HG03097 (cell line): ENCODE data around the gene HEPHL1.
"Not testable (repeated sequence)": the region's sequence is repeated elsewhere in the genome, so short reads cannot be mapped to it uniquely, and the experiment has no call there.

Experiments
- ATAC-seq: cut with Tn5 transposase; IDR thresholded peaks from one replicate; pipeline ENCODE4 v1.9.1; 2021; ENCODE audit not compliant: unreplicated experiment, low FRiP score

The HEPHL1 gene, protein sequence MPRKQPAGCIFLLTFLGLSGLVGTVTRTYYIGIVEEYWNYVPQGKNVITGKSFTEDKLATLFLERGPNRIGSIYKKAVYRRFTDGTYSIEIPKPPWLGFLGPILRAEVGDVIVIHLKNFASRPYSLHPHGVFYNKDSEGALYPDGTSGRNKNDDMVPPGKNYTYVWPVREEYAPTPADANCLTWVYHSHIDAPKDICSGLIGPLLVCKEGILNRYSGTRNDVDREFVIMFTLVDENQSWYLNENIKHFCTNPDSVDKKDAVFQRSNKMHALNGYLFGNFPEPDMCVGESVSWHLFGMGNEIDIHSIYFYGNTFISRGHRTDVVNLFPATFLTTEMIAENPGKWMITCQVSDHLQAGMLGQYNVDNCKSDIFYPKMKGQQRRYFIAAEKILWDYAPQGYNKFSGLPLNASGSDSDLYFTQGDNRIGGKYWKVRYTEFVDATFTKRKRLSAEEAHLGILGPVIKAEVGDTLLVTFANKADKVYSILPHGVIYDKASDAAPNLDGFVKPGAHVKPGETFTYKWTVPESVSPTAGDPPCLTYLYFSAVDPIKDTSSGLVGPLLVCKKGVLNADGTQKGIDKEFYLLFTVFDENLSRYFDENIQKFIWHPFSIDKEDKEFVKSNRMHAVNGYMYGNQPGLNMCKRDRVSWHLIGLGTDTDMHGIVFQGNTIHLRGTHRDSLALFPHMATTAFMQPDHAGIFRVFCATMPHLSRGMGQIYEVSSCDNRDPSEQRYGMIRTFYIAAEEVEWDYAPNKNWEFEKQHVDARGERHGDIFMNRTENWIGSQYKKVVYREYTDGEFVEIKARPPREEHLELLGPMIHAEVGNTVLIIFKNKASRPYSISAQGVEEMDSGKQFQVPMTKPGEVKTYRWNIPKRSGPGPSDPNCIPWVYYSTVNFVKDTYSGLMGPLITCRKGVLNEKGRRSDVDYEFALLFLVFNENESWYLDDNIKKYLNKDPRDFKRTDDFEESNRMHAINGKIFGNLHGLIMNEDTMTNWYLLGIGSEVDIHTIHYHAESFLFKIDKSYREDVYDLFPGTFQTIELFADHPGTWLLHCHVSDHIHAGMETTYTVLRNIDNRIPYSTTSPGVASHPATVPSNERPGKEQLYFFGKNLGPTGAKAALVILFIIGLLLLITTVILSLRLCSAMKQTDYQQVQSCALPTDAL

DNA sequence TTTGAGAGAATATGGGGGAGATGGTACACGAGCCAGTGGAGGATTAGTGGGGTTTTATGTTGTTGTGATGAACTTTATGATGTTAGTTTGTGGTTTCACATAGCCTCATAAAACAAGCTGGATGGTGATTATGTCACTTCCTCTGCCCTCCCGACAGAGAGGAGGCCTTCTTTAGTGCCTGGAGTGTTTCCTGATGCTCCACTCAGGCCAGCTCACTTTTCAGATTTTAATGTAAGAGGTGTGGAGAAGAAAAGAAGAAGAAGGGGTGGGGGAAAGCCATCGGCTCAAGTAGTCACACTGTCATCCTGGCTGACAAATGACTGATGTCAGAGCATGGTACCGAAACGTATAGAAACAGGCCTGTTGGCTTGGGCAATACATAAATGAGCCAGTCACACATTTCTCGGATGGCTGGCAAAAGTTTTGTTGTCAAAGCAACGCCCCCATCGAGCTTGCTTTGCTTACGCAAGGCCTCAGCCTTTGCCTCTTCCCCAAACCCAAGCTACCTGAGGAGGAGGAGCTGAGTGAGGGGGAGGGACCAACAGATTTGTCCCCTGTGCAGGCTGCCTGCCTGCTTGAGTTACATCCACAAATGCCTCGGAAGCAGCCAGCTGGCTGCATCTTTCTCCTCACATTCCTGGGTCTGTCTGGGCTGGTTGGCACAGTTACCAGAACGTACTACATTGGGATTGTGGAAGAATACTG lies at the start of gene HEPHL1:
Gene HEPHL1, plus strand, starts transcription at position 578 of the 705 bp plus-strand sequence. Its CDS starts 15 bp downstream, at position 593.
- no peak for ATAC-seq

DNA sequence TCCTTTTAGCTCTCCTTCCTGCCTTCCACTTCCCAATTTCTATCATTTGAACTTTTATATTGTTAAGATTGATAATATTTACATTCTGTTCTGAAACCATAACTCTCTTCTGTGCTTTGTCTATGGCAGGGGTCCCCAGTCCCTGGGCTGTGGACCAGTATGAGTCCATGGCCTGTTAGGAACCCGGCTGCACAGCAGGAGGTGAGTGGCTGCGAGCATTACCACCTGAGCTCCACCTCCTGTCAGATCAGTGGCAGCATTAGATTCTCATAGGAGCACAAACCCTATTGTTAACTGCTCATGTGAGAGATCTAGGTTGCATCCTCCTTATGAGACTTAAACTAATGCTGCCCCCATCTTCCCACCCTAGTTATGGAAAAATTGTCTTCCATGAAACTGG lies 48.4 kb upstream of the HEPHL1 start:
- no peak for ATAC-seq

DNA sequence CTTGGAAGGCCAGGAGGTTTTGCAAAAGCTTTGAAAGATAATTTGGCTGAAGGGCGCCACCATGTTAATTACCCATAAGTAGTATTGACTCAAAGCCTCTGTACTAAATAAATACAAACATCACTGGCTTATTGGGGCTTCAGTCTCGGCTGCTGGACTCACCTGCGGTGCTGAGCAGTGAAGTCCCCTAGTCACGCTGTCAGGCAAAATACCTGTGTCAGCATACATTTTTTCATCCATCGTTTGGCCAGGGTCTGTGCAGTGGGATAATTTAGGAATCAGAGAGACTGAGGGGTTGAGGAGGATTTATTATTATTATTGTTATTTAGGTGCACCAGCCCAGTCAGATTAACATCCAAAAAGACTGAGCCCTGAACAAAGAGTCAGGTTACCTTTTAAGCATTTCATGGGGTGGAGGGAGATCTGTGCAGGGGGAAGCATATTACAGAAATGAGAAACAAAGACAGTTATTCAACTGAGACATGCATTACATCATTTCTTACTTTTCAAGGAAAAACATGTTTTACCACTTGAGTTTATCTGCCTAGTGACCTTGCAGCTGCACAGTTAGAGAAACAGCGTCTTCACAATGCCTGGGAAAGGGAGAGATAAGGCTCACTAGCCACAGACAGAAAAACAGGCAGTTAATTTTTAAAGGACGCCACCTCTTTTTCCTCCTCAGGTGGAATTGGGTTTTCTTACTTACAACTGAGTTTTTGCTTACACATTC lies 47.7 kb upstream of the HEPHL1 start:
- not testable (repeated sequence) for ATAC-seq

DNA sequence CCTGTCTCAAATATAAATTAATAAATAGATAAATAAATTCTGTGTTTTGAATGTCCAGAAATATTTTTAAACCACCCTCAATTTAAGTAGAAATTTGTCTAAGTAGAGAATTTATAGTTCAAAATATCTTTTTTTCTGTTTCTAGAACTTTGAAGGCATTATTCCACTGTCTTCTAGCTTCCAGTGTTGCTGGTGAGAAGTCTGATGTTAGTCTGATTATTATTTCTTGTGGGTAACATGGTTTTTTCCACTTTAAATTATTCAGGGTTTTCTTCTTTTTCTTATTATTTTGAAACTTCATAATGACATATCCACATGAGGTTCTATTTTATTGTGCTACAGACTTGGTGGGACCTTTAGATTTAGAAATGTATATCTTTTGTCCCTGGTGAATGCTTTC lies 46.4 kb upstream of the HEPHL1 start:
- ATAC-seq: no peak

DNA sequence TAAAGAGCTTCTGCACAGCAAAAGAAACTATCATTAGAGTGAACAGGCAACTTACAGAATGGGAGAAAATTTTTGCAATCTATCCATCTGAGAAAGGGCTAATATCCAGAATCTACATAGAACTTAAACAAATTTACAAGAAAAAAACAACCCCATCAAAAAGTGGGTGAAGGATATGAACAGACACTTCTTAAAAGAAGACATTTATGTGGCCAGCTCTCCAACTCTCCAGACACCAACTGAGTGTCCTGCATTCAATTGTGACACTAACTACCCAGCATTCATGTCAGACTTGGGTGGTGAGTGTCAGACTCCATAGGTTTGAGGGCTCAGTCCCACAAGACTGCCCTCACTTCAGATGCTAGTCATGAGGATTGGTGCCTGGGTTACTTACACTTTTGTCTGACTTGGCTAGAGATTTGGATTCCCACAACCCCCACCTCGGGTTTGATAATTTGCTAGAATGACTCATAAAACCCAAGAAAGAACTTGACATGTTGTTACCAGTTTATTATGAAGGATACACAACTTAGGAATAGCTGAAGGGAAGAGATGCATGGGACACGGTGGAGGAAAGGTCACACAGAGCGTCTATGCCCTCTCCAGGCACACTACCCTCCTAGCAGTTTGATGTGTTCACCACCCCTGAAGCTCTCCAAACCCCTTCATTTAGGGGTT lies 44.4 kb upstream of the HEPHL1 start:
- ATAC-seq: not testable (repeated sequence)

DNA sequence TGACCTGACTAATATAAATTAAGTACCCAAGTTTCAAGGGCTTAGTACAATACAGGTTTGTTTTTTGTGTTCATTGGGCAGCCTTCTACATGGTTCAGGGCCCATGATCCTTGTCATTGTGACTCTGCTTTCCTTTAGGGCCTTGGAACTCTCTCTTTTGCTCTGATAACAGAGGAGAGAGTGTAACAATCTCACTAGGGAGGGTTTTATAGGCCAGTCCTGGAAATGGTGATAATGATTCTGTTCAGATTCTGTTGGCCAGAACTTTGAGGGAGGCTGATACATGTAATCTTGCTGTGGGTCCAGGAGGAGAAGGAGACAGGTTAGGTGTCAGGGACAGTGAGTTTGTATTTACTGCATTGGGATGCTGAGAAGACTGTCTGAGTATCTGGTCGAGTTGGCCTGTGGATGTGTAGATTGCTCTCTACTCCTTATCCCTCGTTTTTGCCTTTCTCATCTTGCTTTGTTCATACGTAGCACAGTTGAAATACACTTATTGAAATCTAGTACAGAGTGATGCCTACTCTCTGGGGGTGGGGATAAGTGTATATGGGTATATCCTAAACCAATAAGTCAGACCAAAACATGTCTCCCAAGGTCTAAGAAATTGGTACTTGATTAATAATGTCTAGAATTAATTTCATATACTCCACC lies 37.5 kb upstream of the HEPHL1 start:
- no peak for ATAC-seq

DNA sequence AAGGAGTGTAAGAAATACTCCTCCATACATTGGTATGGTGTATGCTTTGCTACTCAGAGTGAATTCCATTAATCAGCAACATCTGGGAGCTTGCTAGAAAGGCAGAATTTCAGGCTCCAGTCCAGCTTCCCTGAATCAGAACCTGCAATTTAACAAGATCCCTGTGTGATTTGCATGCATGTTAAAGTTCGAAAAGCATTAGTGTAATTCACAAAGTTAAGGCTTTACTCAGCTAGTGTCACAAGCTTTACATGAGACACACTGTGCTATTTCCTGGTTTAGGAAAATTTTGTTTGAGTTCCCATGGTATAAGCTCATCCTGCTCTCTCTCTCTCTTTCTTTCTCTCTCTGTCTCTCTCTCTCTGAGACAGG lies 37.0 kb upstream of the HEPHL1 start:
- no peak for ATAC-seq

DNA sequence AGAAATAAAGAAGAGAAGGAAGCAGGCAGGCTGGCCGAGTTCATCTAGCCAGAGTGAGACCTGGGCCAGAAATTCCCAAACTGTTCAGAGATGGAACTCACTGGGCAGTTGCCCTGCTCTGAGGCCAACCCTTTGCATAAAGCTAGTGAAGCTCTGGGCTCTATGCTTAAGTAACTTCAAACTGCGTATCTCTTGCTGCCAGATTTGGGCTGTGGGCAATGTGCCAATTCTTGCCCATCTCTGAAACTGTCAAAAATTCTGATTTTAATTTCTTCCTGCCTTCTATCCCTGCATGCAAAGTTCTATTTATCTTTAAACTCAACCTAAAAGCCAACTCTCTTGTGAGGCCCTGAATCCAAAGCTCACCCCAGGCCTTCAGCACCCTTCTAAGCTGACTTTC lies 36.2 kb upstream of the HEPHL1 start:
- no peak for ATAC-seq

DNA sequence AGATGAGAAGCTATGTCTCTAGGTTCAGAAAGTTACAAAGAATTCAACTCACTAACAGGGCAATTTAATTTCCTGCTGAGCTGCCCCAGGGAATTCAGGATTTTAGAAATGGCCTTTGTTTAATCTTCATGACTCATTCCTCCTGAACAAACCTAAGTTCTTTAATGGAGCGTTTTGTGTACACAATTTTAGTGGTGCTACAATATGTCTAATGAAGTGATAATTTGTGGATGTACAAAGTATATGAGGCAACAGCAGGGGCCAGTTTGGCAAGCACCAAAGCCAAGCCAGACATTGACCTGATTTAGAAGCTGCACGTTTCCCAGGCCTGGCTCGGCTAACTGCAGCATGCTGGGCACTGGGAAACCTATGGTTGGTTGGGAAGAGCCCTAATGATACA lies 34.4 kb upstream of the HEPHL1 start:
- no peak for ATAC-seq

DNA sequence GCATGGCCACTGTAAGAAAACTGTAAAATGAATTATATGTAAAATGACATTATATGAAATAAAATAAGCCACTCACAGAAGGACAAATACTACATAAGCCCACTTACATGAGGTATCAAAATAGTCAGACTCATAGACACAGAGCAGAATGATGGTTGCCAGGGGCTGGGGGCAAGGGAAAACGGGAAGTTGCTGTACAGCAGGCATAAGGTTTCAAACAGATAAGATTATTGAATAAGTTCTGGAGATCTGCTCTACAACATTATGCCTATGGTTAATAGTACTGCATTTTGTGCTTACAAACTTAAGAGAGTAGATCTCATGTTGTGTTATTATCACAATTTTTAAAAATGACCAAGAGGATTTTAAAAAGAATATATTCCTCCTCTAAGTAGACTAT lies 32.7 kb upstream of the HEPHL1 start:
- no peak for ATAC-seq

DNA sequence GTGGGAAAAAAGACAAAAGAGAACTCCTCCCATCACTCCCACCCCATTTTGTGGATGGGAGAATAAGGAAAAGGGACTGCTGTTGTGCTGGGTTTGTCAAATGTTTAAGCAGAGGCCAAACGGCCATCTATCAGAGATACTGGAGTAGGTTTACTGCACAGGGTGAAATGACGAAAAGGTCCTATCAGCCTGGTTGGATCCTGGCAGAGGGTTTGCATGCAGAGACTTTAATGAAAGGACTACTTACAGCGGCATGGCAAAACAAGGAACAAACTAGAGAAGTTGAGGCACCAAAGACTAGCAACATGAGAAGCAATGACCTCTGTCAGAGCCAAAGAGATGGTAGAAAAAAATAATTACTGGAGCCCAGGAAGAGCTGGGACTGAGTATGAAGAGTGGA lies 32.2 kb upstream of the HEPHL1 start:
- no peak for ATAC-seq

DNA sequence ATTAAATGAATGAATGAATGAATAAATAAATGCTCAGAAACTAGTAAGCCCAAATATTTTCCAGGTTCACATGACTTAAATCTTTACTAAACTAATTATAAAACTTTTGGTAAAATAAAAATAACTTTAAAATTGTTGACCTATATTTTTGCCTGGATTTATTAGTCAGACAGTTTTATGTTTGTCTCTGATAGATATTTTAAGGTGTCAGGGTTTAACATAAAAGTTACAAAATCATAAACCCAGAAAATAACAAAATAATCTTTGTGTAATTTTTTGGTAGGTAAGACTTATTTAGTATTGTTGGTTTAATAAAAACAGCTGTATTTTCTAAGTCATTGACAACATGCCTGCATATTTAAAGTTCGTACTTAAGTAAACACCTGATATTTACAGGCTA lies 27.4 kb upstream of the HEPHL1 start:
- no peak for ATAC-seq

DNA sequence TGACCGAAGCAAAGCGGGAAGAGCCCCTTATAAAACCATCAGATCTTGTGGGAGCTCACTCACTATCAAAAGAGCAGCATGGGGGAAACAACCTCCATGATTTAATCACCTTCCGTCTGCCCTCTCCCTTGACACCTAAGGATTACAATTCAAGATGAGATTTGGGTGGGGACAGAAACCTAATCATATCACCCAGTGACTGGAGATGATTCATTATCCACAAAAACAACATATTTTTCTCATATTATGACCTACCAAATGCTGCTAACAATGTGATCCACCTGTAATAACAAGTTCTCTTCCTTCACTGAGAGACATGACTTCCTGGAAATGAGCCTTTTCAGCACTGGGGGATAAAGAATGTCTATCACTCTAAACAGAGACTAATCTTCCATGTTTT lies 23.4 kb upstream of the HEPHL1 start:
- no peak for ATAC-seq

DNA sequence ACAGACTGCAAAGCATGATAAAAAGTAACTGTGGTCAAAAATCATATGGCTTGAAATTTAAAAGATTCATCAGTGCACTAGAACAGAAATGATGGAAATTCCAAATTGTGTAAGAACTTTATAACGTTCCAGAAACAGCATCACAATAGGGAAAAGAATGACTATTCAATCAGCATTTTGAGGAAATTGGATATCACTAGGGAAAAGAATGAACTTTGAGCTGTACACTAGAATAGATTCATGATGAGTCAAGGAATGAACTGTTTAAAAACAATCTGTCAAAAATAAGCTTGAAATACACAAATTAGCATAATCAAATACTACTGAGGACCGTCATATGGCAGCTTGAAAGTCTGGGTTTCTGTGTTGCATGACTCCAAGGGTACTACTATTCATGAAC lies 20.5 kb upstream of the HEPHL1 start:
- no peak for ATAC-seq

DNA sequence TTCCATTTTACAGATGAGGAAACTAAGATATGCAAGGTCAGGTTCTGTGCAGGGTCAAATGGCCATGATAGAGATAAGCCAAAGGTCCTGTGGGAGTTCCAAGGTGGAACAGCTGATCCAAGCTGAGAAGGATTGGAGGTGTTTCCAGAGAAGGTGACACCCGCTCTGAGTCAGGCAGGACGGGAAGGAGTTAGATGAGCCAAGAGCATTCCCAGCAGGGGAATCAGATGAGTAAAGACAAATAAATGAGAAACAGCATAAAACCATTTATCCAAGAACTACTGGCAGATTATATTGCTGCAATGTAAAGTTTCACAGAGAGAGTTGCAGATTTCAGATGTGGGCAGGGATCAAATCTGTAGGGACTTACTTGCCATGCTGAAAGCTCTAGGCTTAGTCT lies 18.9 kb upstream of the HEPHL1 start:
- ATAC-seq: no peak

DNA sequence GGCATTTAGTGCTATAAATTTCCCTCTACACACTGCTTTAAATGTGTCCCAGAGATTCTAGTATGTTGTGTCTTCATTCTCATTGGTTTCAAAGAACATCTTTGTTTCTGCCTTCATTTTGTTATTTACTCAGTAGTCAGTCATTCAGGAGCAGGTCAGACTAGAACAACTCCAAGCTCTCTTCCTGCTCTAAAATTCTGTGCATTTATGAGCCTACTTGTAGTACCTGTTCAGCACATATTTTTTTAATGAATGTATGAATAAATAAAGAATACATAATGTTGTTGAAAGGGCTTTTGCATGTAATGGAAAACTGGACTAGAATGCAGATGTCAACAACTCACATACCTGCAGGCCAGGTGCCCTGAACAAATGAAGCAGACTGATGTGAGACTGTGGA lies 13.7 kb upstream of the HEPHL1 start:
- no peak for ATAC-seq

DNA sequence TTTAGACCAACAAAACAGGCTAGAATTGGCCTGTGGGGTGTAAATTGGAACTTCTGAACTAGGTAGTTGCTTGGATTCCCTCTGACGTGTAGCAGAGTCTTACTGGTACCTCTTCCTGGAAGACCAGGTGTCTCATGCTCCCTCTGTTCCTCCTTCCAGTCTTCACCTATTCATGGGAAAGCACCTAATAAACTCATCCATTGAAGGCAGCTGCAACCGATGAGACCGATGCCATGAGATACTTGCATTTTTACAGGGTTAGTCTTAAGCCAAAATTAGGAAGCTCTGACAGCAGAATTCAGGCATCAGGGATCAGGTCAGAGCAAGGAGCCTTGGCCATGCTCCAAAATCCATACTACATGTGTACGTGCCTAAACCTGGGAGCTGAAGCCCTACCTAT lies 13.2 kb upstream of the HEPHL1 start:
- ATAC-seq: no peak

DNA sequence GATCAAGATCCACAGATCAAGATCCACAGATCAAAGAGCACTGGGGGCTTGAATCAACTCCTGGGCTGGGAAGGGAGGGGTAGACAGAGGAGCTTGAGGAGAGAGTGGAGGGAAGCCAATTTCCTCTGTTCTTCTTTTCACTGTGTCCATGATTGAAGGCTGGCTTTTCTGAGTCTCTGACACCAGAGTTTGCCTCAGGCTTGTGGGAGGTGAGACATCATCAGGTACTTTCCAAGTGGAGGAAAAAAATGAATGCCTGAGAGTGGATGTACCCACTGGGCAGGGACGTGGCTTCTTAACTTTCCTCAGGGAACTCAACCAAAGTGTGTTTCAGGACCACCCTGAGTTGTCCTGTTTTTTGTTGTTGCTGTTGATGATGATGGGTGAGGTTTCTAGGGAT lies 11.0 kb upstream of the HEPHL1 start:
- ATAC-seq: no peak

DNA sequence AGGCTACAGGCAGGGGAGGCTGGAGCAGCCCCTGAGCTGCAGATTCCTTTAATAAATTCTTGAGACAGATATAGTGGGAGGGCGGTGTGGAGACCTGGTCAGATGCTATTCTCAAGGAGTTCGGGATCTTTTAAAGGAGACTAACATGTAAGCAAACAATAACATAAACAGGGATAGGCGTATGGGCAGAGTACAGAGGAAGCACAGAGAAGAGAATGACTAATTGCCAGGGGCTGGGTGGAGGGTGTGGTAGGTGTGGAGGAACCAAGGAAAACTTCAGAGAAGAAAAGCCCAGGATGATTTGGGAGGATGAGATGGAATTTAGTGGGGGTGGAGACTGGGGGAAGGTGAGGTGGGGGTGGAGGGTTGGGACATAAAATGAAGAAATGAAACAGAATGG lies 9.7 kb upstream of the HEPHL1 start:
- ATAC-seq: no peak
